D721Med (cell line): ENCODE data around the gene ROR1.
"Not testable (repeated sequence)": the region's sequence is repeated elsewhere in the genome, so short reads cannot be mapped to it uniquely, and the experiment has no call there.

Source experiments
- DNase-seq: peaks from one replicate; pipeline ENCODE4 v3.0.0; 2011; ENCODE audit warnings: low spot score; ENCODE audit not compliant: insufficient read length
- FAIRE-seq: peaks from 2 replicates; lab custom pipeline; 2011; peaks lifted over from hg19 to GRCh38; lab: Jason Lieb, UNC
- CTCF ChIP-seq: IDR thresholded peaks from 2 replicates; pipeline ENCODE4 v1.5.1; 2012; ENCODE audit warnings: mild to moderate bottlenecking, control low read depth; ENCODE audit not compliant: insufficient read depth; ENCODE audit errors: missing control alignments

ROR1 gene

GRCh38 chr1:64098436-64098835, 324.6 kb downstream of the ROR1 start:
- FAIRE-seq: no peak
- no peak for DNase-seq
- no peak for TF ChIP-seq CTCF

GRCh38 chr1:64098846-64099582, 325.2 kb downstream of the ROR1 start:
- DNase-seq: no peak
- no peak for FAIRE-seq
- TF ChIP-seq CTCF: no peak

- TF ChIP-seq CTCF: no peak
- no peak for FAIRE-seq
- no peak for DNase-seq
Observed at GRCh38 chr1:64100791-64101190, 327.0 kb downstream of the ROR1 start.

- DNase-seq, FAIRE-seq: not testable (repeated sequence)
Observed at GRCh38 chr1:64104585-64104984, 330.8 kb downstream of the ROR1 start.

GRCh38 chr1:64107118-64107519, 333.3 kb downstream of the ROR1 start:
- no peak for DNase-seq
- no peak for FAIRE-seq
- no peak for TF ChIP-seq CTCF

GRCh38 chr1:64107632-64108031, 333.8 kb downstream of the ROR1 start:
- no peak for DNase-seq
- TF ChIP-seq CTCF: no peak
- FAIRE-seq: no peak

GRCh38 chr1:64110924-64111777, 337.3 kb downstream of the ROR1 start:
- no peak for TF ChIP-seq CTCF
- no peak for FAIRE-seq

More at GRCh38 chr1:64110924-64111777, 337.3 kb downstream of the ROR1 start:
- no peak for DNase-seq
